ENCODE data around the gene ST8SIA4.

- TF ChIP-seq, protein P1, sequence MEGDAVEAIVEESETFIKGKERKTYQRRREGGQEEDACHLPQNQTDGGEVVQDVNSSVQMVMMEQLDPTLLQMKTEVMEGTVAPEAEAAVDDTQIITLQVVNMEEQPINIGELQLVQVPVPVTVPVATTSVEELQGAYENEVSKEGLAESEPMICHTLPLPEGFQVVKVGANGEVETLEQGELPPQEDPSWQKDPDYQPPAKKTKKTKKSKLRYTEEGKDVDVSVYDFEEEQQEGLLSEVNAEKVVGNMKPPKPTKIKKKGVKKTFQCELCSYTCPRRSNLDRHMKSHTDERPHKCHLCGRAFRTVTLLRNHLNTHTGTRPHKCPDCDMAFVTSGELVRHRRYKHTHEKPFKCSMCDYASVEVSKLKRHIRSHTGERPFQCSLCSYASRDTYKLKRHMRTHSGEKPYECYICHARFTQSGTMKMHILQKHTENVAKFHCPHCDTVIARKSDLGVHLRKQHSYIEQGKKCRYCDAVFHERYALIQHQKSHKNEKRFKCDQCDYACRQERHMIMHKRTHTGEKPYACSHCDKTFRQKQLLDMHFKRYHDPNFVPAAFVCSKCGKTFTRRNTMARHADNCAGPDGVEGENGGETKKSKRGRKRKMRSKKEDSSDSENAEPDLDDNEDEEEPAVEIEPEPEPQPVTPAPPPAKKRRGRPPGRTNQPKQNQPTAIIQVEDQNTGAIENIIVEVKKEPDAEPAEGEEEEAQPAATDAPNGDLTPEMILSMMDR (IDR thresholded peaks at IDR 0.05 in 2 of 3, conservative IDR thresholded peaks at IDR 0.05 in 1 of 3; ENCODE audit: borderline replicate concordance in 1 of 3, insufficient read depth in 1 of 3, low read depth in 2 of 3, low read length in 2 of 3): no peak
- TF ChIP-seq SRF (IDR thresholded peaks at IDR 0.05; ENCODE audit: low read depth): no peak
- TF ChIP-seq RAD21 (IDR thresholded peaks at IDR 0.05; ENCODE audit: low read depth): no peak
- no peak for TF ChIP-seq POLR2A (IDR thresholded peaks at IDR 0.05; ENCODE audit: borderline replicate concordance, extremely low read depth, insufficient read depth, insufficient read length)
- no peak for TF ChIP-seq REST (IDR thresholded peaks at IDR 0.05; ENCODE audit: low read depth)
- no peak for TF ChIP-seq EZH2phosphoT487 (IDR thresholded peaks at IDR 0.05; ENCODE audit: borderline replicate concordance)
- no peak for TF ChIP-seq POLR2AphosphoS5 (IDR thresholded peaks at IDR 0.05; ENCODE audit: low read depth, low read length)
- no peak for TF ChIP-seq ZNF274 (IDR thresholded peaks at IDR 0.05; ENCODE audit: low read depth, low read length)
- TF ChIP-seq EGR1 (IDR thresholded peaks at IDR 0.05; ENCODE audit: low read depth): no peak
- no peak for TF ChIP-seq EZH2 (IDR thresholded peaks at IDR 0.05)
Measured at GRCh38 chr5:100901821-100902341, 1.2 kb downstream of the ST8SIA4 start.
